Neuron (in vitro differentiated cells): Measurements from ENCODE around the gene IER5.
A peak's percentile ranks its signal among the peaks of the same experiment; 100 is the strongest.
"Not testable (repeated sequence)": the region's sequence is repeated elsewhere in the genome, so short reads cannot be mapped to it uniquely, and the experiment has no call there.

ENCODE experiments used
- H2AFZ ChIP-seq: one replicate; pipeline ENCODE4 v1.6.1; 2013; ENCODE audit warnings: low read depth, mild to moderate bottlenecking, inconsistent platforms, low read length, moderate library complexity
- H3K27me3 ChIP-seq: one replicate; pipeline ENCODE4 v1.6.1; 2013; ENCODE audit warnings: low read length; ENCODE audit not compliant: insufficient read depth
- H3K36me3 ChIP-seq: one replicate; pipeline ENCODE4 v1.6.1; 2013; ENCODE audit warnings: low read length; ENCODE audit not compliant: insufficient read depth
- H3K4me1 ChIP-seq: one replicate; pipeline ENCODE4 v1.6.1; 2013; ENCODE audit warnings: low read length; ENCODE audit not compliant: insufficient read depth
- H3K4me3 ChIP-seq: 2 replicates; pipeline ENCODE4 v1.5.1; 2013; ENCODE audit warnings: mild to moderate bottlenecking, low read length, moderate library complexity
- H3K9me3 ChIP-seq: one replicate; pipeline ENCODE4 v1.6.1; 2013; ENCODE audit warnings: low read length

The IER5 gene

GRCh38 chr1:181105134-181106021 is 16.9 kb downstream of the IER5 start:
- H3K9me3 ChIP-seq: no peaks in the 10 kb centered on the region
- H3K4me1 ChIP-seq: peaks cover 34% of the 10 kb centered on the region
- no peaks in the 10 kb centered on the region for H3K36me3 ChIP-seq

GRCh38 chr1:181106022-181106312 is 17.5 kb downstream of the IER5 start:
- H3K27me3 ChIP-seq: no peaks in the 10 kb centered on the region
- peak overlapping the region; percentile 48 for H3K4me3 ChIP-seq
- peak overlapping the region; percentile 91 for H2AFZ ChIP-seq
- H3K36me3 ChIP-seq: no peaks in the 10 kb centered on the region
- H3K9me3 ChIP-seq: no peaks in the 10 kb centered on the region
- H3K4me1 ChIP-seq: peaks cover 34% of the 10 kb centered on the region

More at GRCh38 chr1:181105134-181106021, 16.9 kb downstream of the IER5 start:
- Histone ChIP-seq H3K27me3 (no peaks in the 10 kb centered on the region), H2AFZ (peak overlapping the region; percentile 91), H3K4me3 (peak overlapping the region; percentile 88)

GRCh38 chr1:181106479-181106878 is 18.0 kb downstream of the IER5 start:
- no peaks in the 10 kb centered on the region for H3K27me3 ChIP-seq
- H2AFZ ChIP-seq: no peak overlapping the region
- H3K4me1 ChIP-seq: peaks cover 32% of the 10 kb centered on the region
- no peak overlapping the region for H3K4me3 ChIP-seq
- H3K9me3 ChIP-seq: no peaks in the 10 kb centered on the region
- H3K36me3 ChIP-seq: no peaks in the 10 kb centered on the region

GRCh38 chr1:181107711-181108110 is 19.2 kb downstream of the IER5 start:
- Histone ChIP-seq H3K36me3 (no peaks in the 10 kb centered on the region), H3K9me3 (no peaks in the 10 kb centered on the region), H3K4me1 (peaks cover 34% of the 10 kb centered on the region), H3K4me3 (no peak overlapping the region), H3K27me3 (no peaks in the 10 kb centered on the region), H2AFZ (no peak overlapping the region)

GRCh38 chr1:181108304-181108867 is 19.9 kb downstream of the IER5 start:
- Histone ChIP-seq H3K36me3 (no peaks in the 10 kb centered on the region), H3K4me1 (peaks cover 35% of the 10 kb centered on the region), H3K9me3 (no peaks in the 10 kb centered on the region), H3K4me3 (no peak overlapping the region), H2AFZ (no peak overlapping the region), H3K27me3 (no peaks in the 10 kb centered on the region)

GRCh38 chr1:181110013-181110412 is 21.5 kb downstream of the IER5 start:
- Histone ChIP-seq H3K4me1 (peaks cover 25% of the 10 kb centered on the region), H2AFZ (no peak overlapping the region), H3K4me3 (no peak overlapping the region), H3K27me3 (peaks cover 3% of the 10 kb centered on the region), H3K36me3 (no peaks in the 10 kb centered on the region), H3K9me3 (no peaks in the 10 kb centered on the region)

GRCh38 chr1:181111559-181111958 is 23.1 kb downstream of the IER5 start:
- Histone ChIP-seq H3K9me3 (no peaks in the 10 kb centered on the region), H3K36me3 (no peaks in the 10 kb centered on the region), H3K4me3 (no peak overlapping the region), H3K27me3 (peaks cover 3% of the 10 kb centered on the region), H2AFZ (no peak overlapping the region), H3K4me1 (peaks cover 16% of the 10 kb centered on the region)

GRCh38 chr1:181112071-181112929 is 23.8 kb downstream of the IER5 start:
- Histone ChIP-seq H3K36me3 (no peaks in the 10 kb centered on the region), H2AFZ (no peak overlapping the region), H3K9me3 (no peaks in the 10 kb centered on the region), H3K27me3 (peaks cover 3% of the 10 kb centered on the region), H3K4me1 (peaks cover 18% of the 10 kb centered on the region), H3K4me3 (no peak overlapping the region)

- Histone ChIP-seq H3K36me3 (no peaks in the 10 kb centered on the region), H2AFZ (no peak overlapping the region), H3K27me3 (peaks cover 3% of the 10 kb centered on the region), H3K9me3 (no peaks in the 10 kb centered on the region), H3K4me1 (peaks cover 26% of the 10 kb centered on the region), H3K4me3 (no peak overlapping the region)
These were observed 24.6 kb downstream of the IER5 start for GRCh38 chr1:181113059-181113641.

GRCh38 chr1:181114574-181115367 is 26.3 kb downstream of the IER5 start:
- Histone ChIP-seq H3K9me3 (no peaks in the 10 kb centered on the region), H2AFZ (no peak overlapping the region), H3K27me3 (peaks cover 3% of the 10 kb centered on the region), H3K36me3 (no peaks in the 10 kb centered on the region), H3K4me1 (peaks cover 20% of the 10 kb centered on the region), H3K4me3 (no peak overlapping the region)

- peaks cover 3% of the 10 kb centered on the region for H3K27me3 ChIP-seq
- no peaks in the 10 kb centered on the region for H3K9me3 ChIP-seq
- peaks cover 18% of the 10 kb centered on the region for H3K4me1 ChIP-seq
- no peak overlapping the region for H2AFZ ChIP-seq
- H3K4me3 ChIP-seq: no peak overlapping the region
- H3K36me3 ChIP-seq: no peaks in the 10 kb centered on the region
These were observed 26.8 kb downstream of the IER5 start for GRCh38 chr1:181115368-181115684.

GRCh38 chr1:181115971-181116370 is 27.5 kb downstream of the IER5 start:
- H2AFZ ChIP-seq, H3K4me3 ChIP-seq, H3K27me3 ChIP-seq: not testable (repeated sequence)

More at GRCh38 chr1:181115971-181116370, 27.5 kb downstream of the IER5 start:
- H3K4me1 ChIP-seq: peaks cover 18% of the 10 kb centered on the region
- H3K36me3 ChIP-seq, H3K9me3 ChIP-seq: not testable (repeated sequence)
